ENCODE data around the gene TCP11L2.

DNA sequence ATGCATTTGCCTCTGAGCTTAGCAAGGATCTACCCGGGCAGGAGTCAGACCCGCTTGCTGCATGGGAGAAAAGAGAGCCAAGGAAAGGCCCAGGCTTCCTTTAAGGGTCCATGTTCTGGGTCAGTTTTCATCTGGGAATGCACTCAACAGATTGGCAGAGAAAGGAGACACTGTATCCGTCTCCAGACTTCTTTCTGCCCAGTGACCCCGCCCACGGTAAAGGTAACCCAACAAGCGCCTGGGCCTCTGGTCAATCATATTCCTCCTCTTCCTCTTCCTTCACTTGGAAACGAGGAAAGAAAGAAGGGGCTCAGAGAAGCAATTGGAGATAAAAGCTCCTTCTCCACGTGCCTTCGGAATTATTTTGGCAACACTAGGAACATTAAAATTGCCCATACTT lies 27.1 kb upstream of the TCP11L2 start:
- TF ChIP-seq SMARCE1 (IDR thresholded peaks at IDR 0.05) (no peak), CTCF (IDR thresholded peaks at IDR 0.05 in 2 of 3, conservative IDR thresholded peaks at IDR 0.05 in 1 of 3; ENCODE audit: insufficient read depth in 2 of 3, low read depth in 1 of 3, low read length in 3 of 3) (no peak), DDX20 (tag; IDR thresholded peaks at IDR 0.05; ENCODE audit: low read depth) (no peak), TCF7 (IDR thresholded peaks at IDR 0.05; ENCODE audit: borderline replicate concordance) (no peak), NFYB (IDR thresholded peaks at IDR 0.05; ENCODE audit: extremely low read depth, insufficient read length) (no peak), U2AF1 (optimal IDR thresholded peaks at IDR 0.05; ENCODE audit: low read depth, low read length) (no peak)
